HepG2 (cell line): ENCODE measurements around the gene TIFAB. TPM values are rescaled to one million over a fixed set of nuclear protein-coding genes. Genes with fewer than 3 reads are reported as not detected.

Experiments
- ATAC-seq: fragments of 200-7000 bp; cut with Tn5 transposase; 3 replicates; pipeline ENCODE4 v1.9.1; 2020; ENCODE audit warnings: mild to moderate bottlenecking, moderate library complexity
- BruUV-seq: library from RNA; stranded (reverse); fragments of 400-500 nt; replicated peaks from 2 replicates; lab custom pipeline; 2021; lab: Mats Ljungman, UMichigan
- CTCF ChIA-PET: fragments of 300-600 bp; formaldehyde crosslinking; extraction: SDS; loops from one replicate; lab custom pipeline; 2021; ENCODE audit warnings: low total read pairs, inconsistent platforms, low intra/inter-chr PET ratio; lab: Yijun Ruan, JAX
- POLR2A ChIA-PET: fragments of 350-600 bp; sonication (Branson Sonifier 250); formaldehyde crosslinking; loops from one replicate; lab custom pipeline; 2020; ENCODE audit warnings: antibody characterized with exemption, inconsistent platforms; lab: Yijun Ruan, JAX
- DNase-seq: peaks from one replicate; pipeline ENCODE4 v3.0.0-alpha.2; 2015; ENCODE audit warnings: low spot score
- FAIRE-seq: peaks from 3 replicates; lab custom pipeline; 2011; peaks lifted over from hg19 to GRCh38; lab: Jason Lieb, UNC
- H2AFZ ChIP-seq: one replicate; pipeline ENCODE4 v1.6.1; 2011; ENCODE audit warnings: low read length, inconsistent platforms
- H3K27ac ChIP-seq: fragments of 300-600 bp; 3 replicates; pipeline ENCODE4 v1.8.0; 2011; ENCODE audit warnings: mixed run types, mild to moderate bottlenecking, mixed read lengths, low read length, inconsistent platforms; ENCODE audit not compliant: insufficient read depth; ENCODE audit errors: extremely low read length
- H3K27me3 ChIP-seq, 2 experiments: fragments of 200-600 bp in 1 of 2; 2 replicates in 1 of 2; 3 replicates in 1 of 2; pipeline versions ENCODE4 v1.6.0 to v1.8.0; 2011; ENCODE audit warnings: low read length in 2 of 2, mild to moderate bottlenecking in 2 of 2, moderate library complexity in 2 of 2, inconsistent platforms in 1 of 2; ENCODE audit not compliant: insufficient read depth in 2 of 2, control insufficient read depth in 1 of 2
- H3K36me3 ChIP-seq, 2 experiments: fragments of 200-600 bp in 1 of 2; replicated peaks in 1 of 2; 2 replicates in 1 of 2; 3 replicates in 1 of 2; pipeline versions ENCODE4 v1.5.1 to v1.8.0; 2011; ENCODE audit warnings: low read length in 2 of 2, inconsistent platforms in 1 of 2; ENCODE audit not compliant: insufficient read depth in 2 of 2, control insufficient read depth in 1 of 2
- H3K4me1 ChIP-seq: 2 replicates; pipeline ENCODE4 v1.5.1; 2012; ENCODE audit warnings: low read length, inconsistent platforms; ENCODE audit not compliant: insufficient read depth
- H3K4me2 ChIP-seq: 2 replicates; pipeline ENCODE4 v1.6.0; 2011; ENCODE audit warnings: low read depth, low read length, inconsistent platforms
- H3K4me3 ChIP-seq, 3 experiments: fragments of 200-600 bp in 1 of 3; sonication (generic), shearing (Covaris generic) in 1 of 3; replicated peaks in 1 of 3; 2 replicates each; pipeline ENCODE4 v1.5.1; 2011 to 2016; ENCODE audit warnings: low read length in 3 of 3, inconsistent platforms in 2 of 3, low read depth in 2 of 3, mild to moderate bottlenecking in 2 of 3, control low read depth in 1 of 3, mixed read lengths in 1 of 3; ENCODE audit not compliant: insufficient read depth in 1 of 3
- H3K79me2 ChIP-seq: one replicate; pipeline ENCODE4 v1.6.1; 2011; ENCODE audit warnings: low read length, inconsistent platforms; ENCODE audit not compliant: insufficient read depth
- H3K9ac ChIP-seq: 2 replicates; pipeline ENCODE4 v1.6.0; 2011; ENCODE audit warnings: mild to moderate bottlenecking, low read depth, low read length, inconsistent platforms; ENCODE audit not compliant: insufficient read depth
- H3K9me3 ChIP-seq: 2 replicates; pipeline ENCODE4 v1.5.1; 2012; ENCODE audit warnings: mild to moderate bottlenecking, low read length
- H4K20me1 ChIP-seq: 2 replicates; pipeline ENCODE4 v1.6.0; 2011; ENCODE audit warnings: inconsistent platforms, mild to moderate bottlenecking, low read length, moderate library complexity; ENCODE audit not compliant: insufficient read depth
- ARID4A ChIP-seq: sonication (generic); formaldehyde crosslinking; IDR thresholded peaks from 2 replicates; pipeline ENCODE4 v1.5.0; 2020; ENCODE audit warnings: mild to moderate bottlenecking, missing genetic modification reagents, borderline replicate concordance
- HMGA1 ChIP-seq: sonication (generic); formaldehyde crosslinking; conservative IDR thresholded peaks from 2 replicates; pipeline ENCODE4 v1.4.0; 2020; ENCODE audit warnings: missing genetic modification reagents
- NCOA2 ChIP-seq: sonication (generic); formaldehyde crosslinking; IDR thresholded peaks from 2 replicates; pipeline ENCODE4 v1.8.0; 2022; ENCODE audit warnings: inconsistent platforms
- NONO ChIP-seq, 2 experiments: fragments of 450-650 bp in 1 of 2; sonication (generic) in 1 of 2; formaldehyde crosslinking in 1 of 2; IDR thresholded peaks in 1 of 2; conservative IDR thresholded peaks in 1 of 2; 2 replicates each; pipeline versions ENCODE4 v1.6.1 to v1.8.0; 2017 to 2022; ENCODE audit warnings: mild to moderate bottlenecking in 1 of 2, missing genetic modification reagents in 1 of 2, moderate library complexity in 1 of 2
- PRDM4 ChIP-seq: sonication (generic); formaldehyde crosslinking; IDR thresholded peaks from 2 replicates; pipeline ENCODE4 v1.9.0; 2021; ENCODE audit warnings: missing genetic modification reagents, borderline replicate concordance
- SP2 ChIP-seq: sonication (generic); formaldehyde crosslinking; IDR thresholded peaks from 2 replicates; pipeline ENCODE4 v1.5.1; 2020; ENCODE audit warnings: mild to moderate bottlenecking, missing genetic modification reagents
- THAP8 ChIP-seq: sonication (generic); formaldehyde crosslinking; IDR thresholded peaks from 2 replicates; pipeline ENCODE4 v1.5.1; 2020; ENCODE audit warnings: missing genetic modification reagents, mild to moderate bottlenecking, borderline replicate concordance
- YEATS4 ChIP-seq: sonication (generic); formaldehyde crosslinking; IDR thresholded peaks from 2 replicates; pipeline ENCODE4 v1.4.0; 2020; ENCODE audit warnings: missing genetic modification reagents, borderline replicate concordance
- ZNF33A ChIP-seq: sonication (generic); formaldehyde crosslinking; IDR thresholded peaks from 2 replicates; pipeline ENCODE4 v1.5.1; 2020; ENCODE audit warnings: missing genetic modification reagents, mild to moderate bottlenecking, moderate library complexity, borderline replicate concordance
- ZNF704 ChIP-seq: sonication (generic); formaldehyde crosslinking; IDR thresholded peaks from 2 replicates; pipeline ENCODE4 v1.8.1; 2023; ENCODE audit warnings: mild to moderate bottlenecking, inconsistent platforms, moderate library complexity, missing genetic modification reagents, borderline replicate concordance
- WGBS: methylation state at CpG from one replicate; pipeline ENCODE4 v1.1.6; 2017; ENCODE audit warnings: low lambda C conversion rate; 5-methylcytosine and 5-hydroxymethylcytosine counted together
- in situ Hi-C: cut with HindIII; loops from 2 replicates; pipeline ENCODE4 v1.10.0; 2017; ENCODE audit warnings: low pct_unique_long_range_greater_than_20kb; ENCODE audit not compliant: extremely low pct_ligation_motif_present
- intact Hi-C: fragments of 100-400 bp; cut with micrococcal nuclease; formaldehyde crosslinking; loops from one replicate; pipeline ENCODE4 v1.10.0; 2022; ENCODE audit not compliant: unreplicated experiment
- polyA plus RNA-seq, 8 experiments: library from polyadenylated mRNA; depleted of rRNA in 3 of 8; stranded (reverse) in 7 of 8; unstranded in 1 of 8; fragments of >200 nt; fragmentation: Illumina TruSeq in 4 of 8; extraction: Trizol in 4 of 8; gene quantifications; 2 replicates each; pipeline versions ENCODE4 v1.2.1 to v1.2.3, GENCODE V29; 2011 to 2016; ENCODE audit warnings: low read depth in 4 of 8, missing spikeins in 1 of 8, mixed read lengths in 1 of 8; ENCODE audit not compliant: insufficient read depth in 1 of 8
- total RNA-seq, 5 experiments: library from RNA; depleted of rRNA; stranded (reverse); fragments of >200 nt; fragmentation: Illumina TruSeq; extraction: Trizol; gene quantifications; 2 replicates each; pipeline ENCODE4 v1.2.3, GENCODE V29; 2016; ENCODE audit warnings: low read depth in 1 of 5
- TF ChIP-seq, protein P1 (sequence below): sonication (generic); formaldehyde crosslinking; IDR thresholded peaks from 2 replicates; pipeline ENCODE4 v1.4.0; 2020; ENCODE audit warnings: missing genetic modification reagents; ENCODE audit errors: not compliant biosample characterization

The TIFAB gene
- total and polyA plus RNA-seq, 2 of the 13 experiments (the other 11 are each of a cell fraction or from before 2014, with no cell fraction given): not detected

DNA sequence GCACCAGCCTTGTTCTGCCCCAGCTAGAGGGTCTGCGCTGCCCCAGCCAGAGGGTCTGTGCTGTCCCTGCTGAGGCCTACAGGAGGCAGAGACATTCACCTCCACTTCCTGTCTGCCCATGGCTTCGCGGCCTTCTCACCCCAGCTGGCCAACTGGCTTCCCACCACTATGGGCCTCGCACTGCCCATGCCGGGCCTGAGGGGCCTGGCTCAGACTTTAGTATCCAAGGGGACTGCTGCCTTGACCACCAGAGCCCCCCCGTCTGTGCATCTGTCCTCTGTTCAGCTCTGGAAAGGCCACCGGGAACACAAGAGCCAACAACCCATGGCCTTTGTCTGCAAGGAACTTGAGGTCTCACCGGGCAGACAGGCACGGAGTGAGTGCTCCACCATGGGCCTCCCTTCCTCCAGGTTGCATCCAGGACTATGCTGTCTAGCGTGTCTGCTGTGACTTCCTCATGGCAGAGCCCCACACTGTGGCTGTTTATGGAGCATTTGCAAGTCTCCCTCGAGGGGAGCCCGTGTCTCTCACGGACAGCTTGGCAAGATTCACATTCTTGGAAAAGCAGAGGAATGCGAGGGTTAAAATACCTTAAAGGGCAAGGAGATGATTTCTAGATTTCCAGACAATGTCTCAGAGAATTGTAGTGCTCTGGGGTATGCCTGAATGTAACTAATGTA, 6.7 kb downstream of the TIFAB start (continued):
- TF ChIP-seq ZNF704 (CRISPR knock-in tag) (no peak), ZNF33A (CRISPR knock-in tag) (no peak)

GRCh38 chr5:135444881-135445280, 7.3 kb downstream of the TIFAB start:
- H3K9me3 ChIP-seq: no peaks in the 10 kb centered on the region
- H3K36me3 ChIP-seq: no peaks in the 10 kb centered on the region
- no peak overlapping the region for H3K9ac ChIP-seq
- BruUV-seq: no TSS peak
- H3K4me1 ChIP-seq: no peaks in the 10 kb centered on the region
- ChIA-PET CTCF (no interaction called here), POLR2A (no interaction called here)
- ATAC-seq (no peak), DNase-seq (no peak), FAIRE-seq (no peak)
- in situ Hi-C loops: no loop called here
- intact Hi-C loops: no loop called here
- no peak overlapping the region for H3K4me3 ChIP-seq
- H3K27ac ChIP-seq: no peak overlapping the region
- H3K27me3 ChIP-seq: peaks cover 6 to 64% of the 10 kb centered on the region in 2 experiments; a peak in 4 of 5 replicates
- no peaks in the 10 kb centered on the region for H4K20me1 ChIP-seq
- H3K4me2 ChIP-seq: no peak overlapping the region
- no CpG with 5 or more reads among the region's 6 CpGs for WGBS
- H2AFZ ChIP-seq: no peak overlapping the region
- H3K79me2 ChIP-seq: no peaks in the 10 kb centered on the region
- TF ChIP-seq ARID4A (CRISPR knock-in tag) (no peak), PRDM4 (CRISPR knock-in tag) (no peak), NONO (IDR thresholded peaks at IDR 0.05) (no peak), NONO (CRISPR knock-in tag; conservative IDR thresholded peaks at IDR 0.05) (no peak), THAP8 (CRISPR knock-in tag) (no peak), HMGA1 (CRISPR knock-in tag) (no peak), YEATS4 (CRISPR knock-in tag) (no peak), NCOA2 (CRISPR knock-in tag) (no peak), SP2 (CRISPR knock-in tag) (no peak)
- TF ChIP-seq, protein P1, sequence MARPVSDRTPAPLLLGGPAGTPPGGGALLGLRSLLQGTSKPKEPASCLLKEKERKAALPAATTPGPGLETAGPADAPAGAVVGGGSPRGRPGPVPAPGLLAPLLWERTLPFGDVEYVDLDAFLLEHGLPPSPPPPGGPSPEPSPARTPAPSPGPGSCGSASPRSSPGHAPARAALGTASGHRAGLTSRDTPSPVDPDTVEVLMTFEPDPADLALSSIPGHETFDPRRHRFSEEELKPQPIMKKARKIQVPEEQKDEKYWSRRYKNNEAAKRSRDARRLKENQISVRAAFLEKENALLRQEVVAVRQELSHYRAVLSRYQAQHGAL (CRISPR knock-in tag): no peak
